Calu3 (cell line): ENCODE data around the gene PUDP. TPM values are rescaled to one million over a fixed set of nuclear protein-coding genes. Genes with fewer than 3 reads are reported as not detected.
"Not testable (repeated sequence)": the region's sequence is repeated elsewhere in the genome, so short reads cannot be mapped to it uniquely, and the experiment has no call there.

Experiments used
- BruUV-seq: library from RNA; stranded (reverse); fragments of 400-500 nt; replicated peaks from 2 replicates; lab custom pipeline; 2021; lab: Mats Ljungman, UMichigan
- CTCF ChIA-PET: fragments of 300-600 bp; sonication (Branson Sonifier 250); formaldehyde crosslinking; loops from one replicate; lab custom pipeline; 2022; ENCODE audit warnings: antibody characterized with exemption; lab: Charles Lee
- DNase-seq: peaks from one replicate; pipeline ENCODE4 v3.0.0; 2022
- H3K27ac Mint-ChIP-seq: one replicate; pipeline ENCODE4 v1.8.0; 2022; ENCODE audit warnings: mixed read lengths; ENCODE audit not compliant: unreplicated experiment
- H3K27me3 Mint-ChIP-seq: one replicate; pipeline ENCODE4 v1.8.0; 2022; ENCODE audit warnings: mixed read lengths; ENCODE audit not compliant: unreplicated experiment
- H3K36me3 Mint-ChIP-seq: one replicate; pipeline ENCODE4 v1.8.0; 2022; ENCODE audit warnings: mild to moderate bottlenecking, moderate library complexity, mixed read lengths; ENCODE audit not compliant: insufficient read depth, unreplicated experiment
- H3K4me1 Mint-ChIP-seq: one replicate; pipeline ENCODE4 v1.8.0; 2022; ENCODE audit warnings: mild to moderate bottlenecking, low read depth, mixed read lengths; ENCODE audit not compliant: unreplicated experiment
- H3K4me3 Mint-ChIP-seq: one replicate; pipeline ENCODE4 v1.8.0; 2022; ENCODE audit warnings: mild to moderate bottlenecking, low read depth, moderate library complexity, mixed read lengths; ENCODE audit not compliant: unreplicated experiment
- H3K9me3 Mint-ChIP-seq: one replicate; pipeline ENCODE4 v1.8.0; 2022; ENCODE audit warnings: low read depth, mixed read lengths; ENCODE audit not compliant: unreplicated experiment
- CTCF ChIP-seq: fragments of 200-600 bp; IDR thresholded peaks from one replicate; pipeline ENCODE4 v1.8.0; 2022; ENCODE audit warnings: antibody characterized with exemption; ENCODE audit not compliant: unreplicated experiment
- intact Hi-C: fragments of 100-400 bp; cut with micrococcal nuclease; formaldehyde crosslinking; loops from one replicate; pipeline ENCODE4 v1.10.0; 2022; ENCODE audit not compliant: unreplicated experiment
- total RNA-seq: library from RNA; stranded (reverse); gene quantifications from 2 replicates; pipeline ENCODE4 v1.2.3, GENCODE V29; 2022

PUDP gene
- total RNA-seq, 1 experiment from 2014 or later = 30.6 TPM

DNA sequence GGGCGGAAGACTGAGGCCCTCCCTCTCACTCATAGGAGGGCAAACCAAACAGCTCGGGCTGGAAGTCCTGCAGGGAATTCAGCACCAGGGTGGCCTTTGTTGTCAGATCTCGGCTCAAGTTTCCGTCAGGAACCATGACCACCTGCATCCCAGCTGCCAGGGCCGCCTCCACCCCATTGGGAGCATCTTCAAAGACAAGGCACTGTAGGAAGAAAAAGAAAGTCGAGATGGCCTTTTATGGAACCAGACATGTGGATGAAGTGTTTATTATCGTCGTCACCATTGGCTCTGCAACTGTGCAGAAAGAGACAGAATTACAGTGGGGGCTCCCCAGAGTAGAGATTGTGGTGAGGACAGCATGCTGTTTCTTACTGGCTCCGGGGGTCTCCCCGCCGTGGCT, 97.7 kb downstream of the PUDP start:
- Mint-ChIP-seq H3K27ac (no peak overlapping the region), H3K4me3 (no peak overlapping the region), H3K9me3 (no peaks in the 10 kb centered on the region), H3K27me3 (no peaks in the 10 kb centered on the region), H3K36me3 (peaks cover 6% of the 10 kb centered on the region), H3K4me1 (peaks cover 1% of the 10 kb centered on the region)
- no TSS peak for BruUV-seq
- CTCF ChIA-PET = no interaction called here
- intact Hi-C loops = no loop called here
- no peak for DNase-seq
- TF ChIP-seq CTCF = no peak

DNA sequence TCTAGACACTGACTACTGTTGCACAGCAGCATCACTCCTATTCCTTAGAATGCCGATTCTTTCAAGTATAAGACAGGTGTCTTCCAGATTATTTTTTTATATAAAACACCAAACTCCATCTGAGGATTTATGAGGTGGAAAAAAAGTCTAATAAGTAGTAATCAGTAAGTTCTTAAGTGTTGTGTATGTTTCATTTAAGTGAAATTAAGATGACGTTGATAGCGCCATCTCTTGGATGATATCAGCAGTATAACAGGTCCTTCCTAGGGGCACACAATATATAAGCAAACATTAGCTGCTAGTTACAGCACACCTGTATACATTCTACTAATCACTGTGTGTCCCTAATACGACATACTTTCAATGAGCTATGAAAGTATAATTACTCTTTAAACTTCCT, 100.0 kb downstream of the PUDP start:
- no peaks in the 10 kb centered on the region for H3K36me3 Mint-ChIP-seq
- CTCF ChIA-PET = no interaction called here
- no peak overlapping the region for H3K4me3 Mint-ChIP-seq
- no peaks in the 10 kb centered on the region for H3K27me3 Mint-ChIP-seq
- no peak for TF ChIP-seq CTCF
- no peaks in the 10 kb centered on the region for H3K9me3 Mint-ChIP-seq
- intact Hi-C loops = no loop called here
- no peaks in the 10 kb centered on the region for H3K4me1 Mint-ChIP-seq
- no peak for DNase-seq
- no peak overlapping the region for H3K27ac Mint-ChIP-seq
- no TSS peak for BruUV-seq

DNA sequence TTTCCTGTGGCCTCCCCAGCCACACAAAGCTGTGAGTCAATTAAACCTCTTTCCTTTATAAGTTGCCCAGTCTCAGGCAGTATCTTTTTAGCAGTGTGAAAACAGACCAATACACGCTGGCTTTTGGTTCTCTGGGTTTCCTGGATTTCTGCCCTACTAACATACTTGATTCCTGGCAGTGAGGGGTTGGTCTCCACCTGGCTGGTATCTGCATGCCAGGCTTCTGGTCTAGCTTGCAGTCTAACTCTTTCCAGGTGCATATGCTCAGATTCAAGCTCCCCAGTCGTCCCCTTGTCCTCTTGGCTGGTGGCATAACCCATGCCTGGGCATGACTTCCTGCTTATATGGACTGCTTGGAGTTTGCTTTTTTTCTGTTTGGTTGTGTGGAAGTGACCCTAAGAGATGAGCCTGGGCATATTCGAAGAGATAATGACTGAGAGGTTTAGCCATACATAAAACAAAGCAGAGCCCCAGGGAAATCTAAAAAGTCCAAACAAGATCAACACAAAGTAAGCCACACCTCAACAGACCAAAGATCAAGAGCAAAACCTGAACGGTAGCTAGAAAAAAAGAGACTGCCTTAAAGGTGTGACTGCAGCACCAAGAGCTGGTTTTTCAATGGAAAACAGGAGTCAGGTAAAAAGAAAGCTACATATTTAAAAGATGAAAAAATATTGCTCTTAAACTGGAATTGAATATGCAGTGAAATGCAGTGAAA, 102.6 kb downstream of the PUDP start:
- CTCF ChIA-PET = no interaction called here
- no peak overlapping the region for H3K27ac Mint-ChIP-seq
- peaks cover 14% of the 10 kb centered on the region for H3K9me3 Mint-ChIP-seq
- H3K4me3 Mint-ChIP-seq = no peak overlapping the region
- no peaks in the 10 kb centered on the region for H3K27me3 Mint-ChIP-seq
- H3K36me3 Mint-ChIP-seq = peaks cover 5% of the 10 kb centered on the region
- H3K4me1 Mint-ChIP-seq = no peaks in the 10 kb centered on the region
- DNase-seq = no peak
- TF ChIP-seq CTCF = no peak
- intact Hi-C loops = no loop called here
- no TSS peak for BruUV-seq

GRCh38 chrX:7043796-7044433, 104.0 kb downstream of the PUDP start:
- not testable (repeated sequence) for H3K27ac Mint-ChIP-seq, H3K27me3 Mint-ChIP-seq

GRCh38 chrX:7028246-7028645, 119.7 kb downstream of the PUDP start:
- CTCF ChIA-PET = no interaction called here
- peaks cover 2% of the 10 kb centered on the region for H3K9me3 Mint-ChIP-seq
- no peak for TF ChIP-seq CTCF
- H3K4me3 Mint-ChIP-seq = no peak overlapping the region
- DNase-seq = no peak
- H3K4me1 Mint-ChIP-seq = no peaks in the 10 kb centered on the region
- intact Hi-C loops = no loop called here
- H3K27me3 Mint-ChIP-seq = no peaks in the 10 kb centered on the region
- H3K27ac Mint-ChIP-seq = no peak overlapping the region
- BruUV-seq = no TSS peak
- H3K36me3 Mint-ChIP-seq = no peaks in the 10 kb centered on the region

More at GRCh38 chrX:7043796-7044433, 104.0 kb downstream of the PUDP start:
- peaks cover 14% of the 10 kb centered on the region for H3K9me3 Mint-ChIP-seq
- H3K36me3 Mint-ChIP-seq, H3K4me1 Mint-ChIP-seq, H3K4me3 Mint-ChIP-seq, intact Hi-C loops, BruUV-seq, CTCF ChIA-PET, DNase-seq: not testable (repeated sequence)
